ENCODE data around the gene PBRM1. TPM values are rescaled to one million over a fixed set of nuclear protein-coding genes. Genes with fewer than 3 reads are reported as not detected.

PBRM1 gene
- total RNA-seq, 1 experiment from 2014 or later, result 40.0 TPM

- intact Hi-C loops (cut with micrococcal nuclease), result loop anchor here (2.0 kb wide), 1 partner anchor 145 kb away; no protein-coding TSS in a partner anchor
- H3K79me2 ChIP-seq (ENCODE audit: insufficient read depth, low read length), result peaks cover 59% of the 10 kb centered on the region
- no peaks in the 10 kb centered on the region for H4K20me1 ChIP-seq (ENCODE audit: insufficient read depth)
- H2AFZ ChIP-seq (ENCODE audit: low read depth, low read length, poor library complexity, severe bottlenecking), result no peak overlapping the region
- TF ChIP-seq SRF (IDR thresholded peaks at IDR 0.05; ENCODE audit: low read depth) (no peak), EGR1 (IDR thresholded peaks at IDR 0.05; ENCODE audit: low read depth) (no peak), CTCF (IDR thresholded peaks at IDR 0.05 in 2 of 3, conservative IDR thresholded peaks at IDR 0.05 in 1 of 3; ENCODE audit: borderline replicate concordance in 1 of 3, insufficient read depth in 1 of 3, low read depth in 2 of 3, low read length in 2 of 3) (no peak), REST (IDR thresholded peaks at IDR 0.05; ENCODE audit: low read depth) (no peak), EZH2 (IDR thresholded peaks at IDR 0.05) (no peak), TCF7L2 (IDR thresholded peaks at IDR 0.05; ENCODE audit: borderline replicate concordance, extremely low read depth, insufficient read depth, insufficient read length) (no peak), SIN3A (IDR thresholded peaks at IDR 0.05; ENCODE audit: low read depth) (no peak), CBX3 (IDR thresholded peaks at IDR 0.05; ENCODE audit: low read depth) (no peak), ZFX (IDR thresholded peaks at IDR 0.05) (no peak), JUND (IDR thresholded peaks at IDR 0.05) (no peak), RAD21 (IDR thresholded peaks at IDR 0.05; ENCODE audit: low read depth) (no peak)
- no TSS peak for BruUV-seq (replicated peaks)
- H3K27ac ChIP-seq (ENCODE audit: low read depth, low read length), result peak overlapping the region; percentile 79; the same call in 1 of the 2 replicates
- DNase-seq (ENCODE audit: low read depth, low spot score) (no peak), ATAC-seq (no peak)
- H3K27me3 ChIP-seq (ENCODE audit: insufficient read depth, low read length), result no peaks in the 10 kb centered on the region
- RAD21 ChIA-PET (ENCODE audit: low non-redundant PET in 1 of 2, low total read pairs in 2 of 2, uncharacterized antibody in 2 of 2, unreplicated experiment in 2 of 2), result no interaction called here
- H3K9ac ChIP-seq (ENCODE audit: low read length), result peak overlapping the region; percentile 98
- peak overlapping the region; percentile 86 to 93 for H3K4me3 ChIP-seq (replicated peaks in 1 of 2; ENCODE audit: low read depth in 1 of 2, low read length in 2 of 2)
- CTCF ChIA-PET, result no interaction called here
- peaks cover 0 to 7% of the 10 kb centered on the region in 2 experiments; a peak in 1 of 4 replicates for H3K36me3 ChIP-seq (ENCODE audit: control insufficient read depth in 1 of 2, insufficient read depth in 2 of 2, low read length in 2 of 2)
- H3K9me3 ChIP-seq (ENCODE audit: control insufficient read depth in 1 of 2, insufficient read depth in 1 of 2, low read depth in 1 of 2, low read length in 2 of 2), result no peaks in the 10 kb centered on the region
- H3K9me2 ChIP-seq (ENCODE audit: insufficient read depth), result no peaks in the 10 kb centered on the region
- peak overlapping the region; percentile 84 for H3K4me2 ChIP-seq (ENCODE audit: low read length)
- POLR2A ChIA-PET, result interaction anchor here (1.2 kb wide), 1 partner anchor 99 kb away, joined by 3 read pairs; no protein-coding TSS in a partner anchor
- H3K4me1 ChIP-seq (ENCODE audit: control insufficient read depth in 1 of 2, insufficient read depth in 2 of 2, low read length in 2 of 2), result peaks cover 7 to 24% of the 10 kb centered on the region in 2 experiments; a peak in 3 of 4 replicates
Observed at GRCh38 chr3:52537726-52538421, 147.8 kb downstream of the PBRM1 start.

Data from HCT116 (cell line).